HG02642 (cell line): Measurements from ENCODE around the gene CDK5RAP2.

Experiments
- ATAC-seq: cut with Tn5 transposase; IDR thresholded peaks from one replicate; pipeline ENCODE4 v1.9.1; 2021; ENCODE audit warnings: mild to moderate bottlenecking; ENCODE audit not compliant: unreplicated experiment, poor library complexity

Gene CDK5RAP2

GRCh38 chr9:120412425-120412951, 167.5 kb downstream of the CDK5RAP2 start:
- no peak for ATAC-seq

DNA sequence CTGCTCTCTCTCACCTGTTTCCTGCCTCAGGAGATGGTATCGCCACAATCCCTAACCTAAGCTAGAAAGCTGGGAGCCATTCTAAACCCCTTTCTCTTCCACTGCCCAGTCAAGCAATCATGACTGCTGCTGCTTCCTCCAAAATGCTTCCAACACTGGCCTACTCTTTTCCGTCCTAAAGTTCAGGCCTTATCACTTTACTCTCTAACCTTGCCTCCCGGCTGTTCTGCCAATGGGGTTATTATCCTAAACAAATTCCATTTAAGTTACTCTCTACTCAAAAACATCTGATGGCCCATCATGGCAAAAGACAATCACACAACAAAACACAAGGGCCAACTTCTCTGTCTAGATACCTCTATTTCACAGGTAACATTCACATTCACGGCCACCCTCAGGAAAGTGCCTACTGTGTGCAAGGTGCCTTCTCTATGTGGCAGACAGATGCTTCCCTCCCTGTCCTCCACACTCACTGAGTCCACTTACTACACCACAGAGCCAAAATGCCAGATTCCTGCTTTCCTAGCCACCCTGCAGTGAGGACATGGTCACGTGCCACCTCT, 168.0 kb downstream of the CDK5RAP2 start:
- ATAC-seq, result no peak

DNA sequence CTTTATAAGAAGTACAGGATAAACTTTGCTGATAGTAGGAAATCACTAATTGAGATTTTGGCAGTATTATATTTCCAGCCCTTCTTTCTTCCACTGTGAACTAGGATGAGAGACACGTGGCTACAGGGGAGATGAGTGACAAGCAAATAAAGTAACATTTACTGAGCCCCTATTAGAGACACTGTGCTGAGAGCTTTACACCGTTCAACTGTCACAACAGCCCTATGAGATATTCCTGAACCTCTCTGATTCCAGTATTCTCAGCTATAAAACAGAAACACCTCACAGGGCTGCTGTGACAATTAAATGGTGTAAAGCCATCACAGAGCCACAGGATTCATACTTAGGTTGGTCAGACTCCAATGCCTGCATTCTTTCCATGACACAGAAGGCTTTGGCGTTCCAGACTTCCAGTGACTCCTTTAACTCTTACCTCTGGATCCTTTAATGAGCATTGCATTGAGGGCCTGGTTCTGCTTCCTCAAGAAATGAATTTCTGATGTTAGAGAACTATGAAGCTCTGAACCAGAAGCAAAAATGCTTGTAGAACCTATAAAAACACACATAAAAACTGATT, 169.0 kb downstream of the CDK5RAP2 start:
- no peak for ATAC-seq

GRCh38 chr9:120408680-120409258, 171.2 kb downstream of the CDK5RAP2 start:
- ATAC-seq, result no peak

- no peak for ATAC-seq
Observed at GRCh38 chr9:120405860-120406259, 174.1 kb downstream of the CDK5RAP2 start.

- ATAC-seq, result no peak
Observed at GRCh38 chr9:120405134-120405533, 174.8 kb downstream of the CDK5RAP2 start.

GRCh38 chr9:120403543-120403856, 176.5 kb downstream of the CDK5RAP2 start:
- no peak for ATAC-seq

DNA sequence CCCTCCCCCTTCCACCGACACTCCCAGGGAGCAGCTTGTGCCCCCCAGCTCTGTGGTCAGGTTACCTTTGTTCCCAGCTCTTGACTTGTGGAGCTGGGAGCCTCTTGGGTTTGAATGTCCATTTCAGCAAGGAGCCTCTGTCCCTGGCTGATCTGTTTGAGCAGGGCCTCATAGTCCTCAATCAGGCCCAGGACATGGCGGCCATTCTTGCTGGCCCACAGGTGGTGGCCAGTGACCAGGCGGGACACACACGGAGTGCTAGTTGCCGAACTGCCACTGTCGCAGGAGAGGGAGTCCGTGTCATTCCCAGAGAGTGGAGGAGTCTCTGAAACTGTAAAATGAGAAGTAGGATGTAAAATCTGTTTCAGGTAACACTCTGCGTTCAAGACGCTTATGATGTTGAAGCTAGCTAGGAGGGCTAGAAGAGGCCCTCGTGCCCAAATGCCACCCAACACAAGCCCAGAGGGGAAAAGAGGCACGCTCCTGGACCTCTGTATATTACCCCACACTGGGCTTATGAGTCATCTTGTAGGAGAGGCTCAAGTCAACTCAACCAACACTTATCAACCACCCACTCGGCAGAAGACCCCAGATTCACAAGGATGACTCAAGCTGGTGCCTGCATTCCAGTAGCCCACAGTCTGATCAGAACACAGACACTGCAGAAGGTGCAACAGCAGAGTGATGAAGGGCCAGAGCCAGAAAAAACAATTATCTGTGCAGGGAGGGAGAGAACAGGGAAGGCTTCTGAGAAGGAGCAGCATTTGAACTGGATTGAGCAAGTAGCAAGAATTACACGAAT, 177.0 kb downstream of the CDK5RAP2 start:
- no peak for ATAC-seq

GRCh38 chr9:120399940-120400339, 180.0 kb downstream of the CDK5RAP2 start:
- no peak for ATAC-seq

DNA sequence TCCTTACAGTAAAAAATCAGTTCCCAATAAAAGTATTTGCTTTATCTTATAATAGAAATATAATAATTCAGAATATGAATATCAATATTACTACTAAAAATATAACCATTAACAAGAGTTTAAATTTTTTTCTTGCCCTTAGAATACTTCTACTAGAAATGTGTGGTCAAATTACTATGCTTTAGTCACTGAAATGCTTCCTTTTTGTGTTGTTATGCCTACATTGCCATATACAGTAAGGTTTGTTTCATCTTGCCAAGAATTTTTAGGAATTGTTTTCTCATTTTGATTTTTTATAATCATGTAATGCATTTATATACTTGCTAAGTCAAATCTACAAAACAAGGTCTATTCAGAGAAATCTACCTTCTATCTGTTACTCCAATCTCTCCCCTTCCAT, 181.7 kb downstream of the CDK5RAP2 start:
- ATAC-seq, result no peak

- ATAC-seq, result no peak
Observed at GRCh38 chr9:120397453-120397852, 182.5 kb downstream of the CDK5RAP2 start.

- no peak for ATAC-seq
Observed at GRCh38 chr9:120396931-120397330, 183.0 kb downstream of the CDK5RAP2 start.

- ATAC-seq, result no peak
Observed at GRCh38 chr9:120396418-120396817, 183.5 kb downstream of the CDK5RAP2 start.

DNA sequence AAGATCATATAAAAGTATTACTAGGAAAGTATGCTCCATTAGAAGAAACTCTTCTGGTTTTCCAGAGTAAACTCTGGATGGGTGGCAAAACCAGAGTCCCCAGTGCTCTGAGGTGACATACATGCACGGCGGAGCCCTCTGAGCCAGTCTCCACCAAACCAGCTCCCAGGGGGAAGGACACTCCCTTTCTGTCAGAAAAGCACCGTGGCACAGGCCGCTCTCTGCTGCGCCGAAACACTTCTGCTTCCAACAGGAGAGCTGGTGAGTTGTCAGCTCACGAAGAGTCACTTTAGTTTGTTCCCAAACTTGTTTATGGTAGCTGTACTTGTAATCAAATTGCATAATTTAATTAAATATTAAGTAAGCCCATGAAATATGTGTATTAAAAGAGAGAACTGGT, 184.6 kb downstream of the CDK5RAP2 start:
- no peak for ATAC-seq

GRCh38 chr9:120394058-120394669, 185.8 kb downstream of the CDK5RAP2 start:
- ATAC-seq, result no peak

DNA sequence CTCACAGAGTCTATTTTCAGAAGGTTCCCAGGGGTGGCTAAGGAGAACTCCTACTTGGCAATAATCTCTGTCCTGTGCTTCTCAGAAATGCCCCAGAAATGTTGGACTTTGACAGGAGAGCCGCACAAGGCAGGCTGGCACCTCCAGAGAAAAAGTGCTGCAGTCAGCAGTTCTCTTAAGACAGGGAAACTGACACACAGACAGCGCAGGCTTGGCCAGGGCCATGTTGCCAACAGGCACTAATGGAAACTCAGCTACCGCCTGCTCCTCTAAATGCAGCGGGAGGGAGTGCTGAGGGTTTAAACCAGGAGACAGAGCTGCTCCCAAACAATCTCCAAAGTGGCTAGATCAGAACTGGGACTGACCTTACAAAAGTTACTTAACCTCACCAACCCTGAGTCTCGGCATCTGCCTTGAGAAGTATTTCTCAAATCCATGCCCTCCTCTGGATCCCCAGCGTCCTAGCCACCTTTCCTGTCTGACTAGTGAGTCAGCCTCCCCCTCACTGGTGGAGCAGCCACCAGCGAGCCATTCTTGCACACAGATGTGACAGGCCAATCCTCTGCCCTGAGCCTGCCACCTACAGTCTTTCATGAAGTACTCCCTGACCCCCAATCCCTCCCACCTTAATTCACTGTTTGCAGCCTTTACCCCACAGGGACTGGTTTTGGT, 186.4 kb downstream of the CDK5RAP2 start:
- ATAC-seq, result no peak

- ATAC-seq, result no peak
Observed at GRCh38 chr9:120392711-120393110, 187.3 kb downstream of the CDK5RAP2 start.

DNA sequence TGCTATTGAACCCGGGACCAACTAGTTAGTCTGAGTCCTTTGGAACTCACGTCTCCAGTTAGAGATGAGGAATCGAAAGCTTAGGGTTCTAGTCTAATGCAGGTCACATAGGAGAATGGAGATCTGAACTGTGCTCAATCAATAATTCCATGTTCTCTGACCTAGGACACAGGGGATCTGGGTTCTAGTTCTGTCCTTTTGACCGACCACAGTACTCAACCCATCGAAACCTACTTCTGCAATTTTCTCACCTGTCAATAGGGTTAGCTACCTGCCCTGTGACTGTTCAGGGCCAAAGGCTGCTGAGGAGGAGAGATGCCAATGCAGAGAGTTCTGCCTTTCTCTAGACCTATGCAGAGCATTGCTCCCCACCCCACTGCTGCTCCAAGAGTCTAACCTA, 187.7 kb downstream of the CDK5RAP2 start:
- ATAC-seq, result no peak

DNA sequence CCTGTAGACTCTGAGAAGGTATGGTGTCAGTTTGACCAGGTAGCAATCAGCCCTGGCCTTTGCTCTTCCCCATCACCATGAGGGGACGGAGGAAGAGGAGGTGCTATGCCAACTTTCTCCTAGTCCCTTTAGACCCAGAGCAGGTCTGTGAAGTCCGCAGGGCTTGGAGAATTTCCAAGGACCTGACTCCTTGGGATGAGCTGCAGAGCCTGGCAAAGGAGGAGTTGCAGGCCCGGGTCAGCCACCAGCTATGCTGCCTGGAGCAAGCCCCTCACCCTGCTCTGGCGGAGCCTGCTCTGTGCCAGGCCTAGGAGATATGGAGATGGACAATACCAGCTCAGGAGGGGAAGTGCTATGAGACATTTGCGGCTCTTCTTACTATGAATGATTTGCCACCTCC, 188.3 kb downstream of the CDK5RAP2 start:
- no peak for ATAC-seq

DNA sequence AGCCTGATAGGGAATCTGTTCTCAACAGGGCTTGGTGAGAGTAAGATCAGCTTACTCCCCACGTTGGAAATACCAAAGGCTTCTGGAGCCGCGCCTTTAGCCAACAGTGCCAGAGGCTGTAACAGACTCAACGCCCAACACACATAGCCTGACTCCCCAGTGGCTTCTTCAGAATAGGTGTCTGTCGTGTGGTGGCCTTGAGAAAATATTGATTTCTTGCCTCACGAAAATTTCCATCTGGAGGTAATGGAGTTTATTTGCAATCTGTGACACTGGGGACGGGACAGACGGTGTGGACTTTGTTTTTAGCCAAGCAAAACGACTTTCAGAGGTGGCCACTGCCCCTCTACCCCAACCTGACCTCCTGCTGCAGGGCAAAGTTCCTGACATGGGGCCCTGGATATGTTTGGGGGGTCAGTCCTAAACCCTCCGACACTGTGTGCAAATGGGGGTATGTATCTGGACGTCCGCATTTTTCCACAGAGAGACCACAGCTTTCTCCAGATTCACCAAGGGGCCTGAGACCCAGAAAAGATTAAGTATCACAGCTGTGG, 189.3 kb downstream of the CDK5RAP2 start:
- no peak for ATAC-seq
